Measurements from ENCODE around the gene ADAMTS14. TPM values are rescaled to one million over a fixed set of nuclear protein-coding genes. Genes with fewer than 3 reads are reported as not detected.

Gene ADAMTS14
- polyA plus RNA-seq, 1 donor (not counting 4 experiments of a cell fraction or from before 2014, with no cell fraction given), result 0.09 TPM

DNA sequence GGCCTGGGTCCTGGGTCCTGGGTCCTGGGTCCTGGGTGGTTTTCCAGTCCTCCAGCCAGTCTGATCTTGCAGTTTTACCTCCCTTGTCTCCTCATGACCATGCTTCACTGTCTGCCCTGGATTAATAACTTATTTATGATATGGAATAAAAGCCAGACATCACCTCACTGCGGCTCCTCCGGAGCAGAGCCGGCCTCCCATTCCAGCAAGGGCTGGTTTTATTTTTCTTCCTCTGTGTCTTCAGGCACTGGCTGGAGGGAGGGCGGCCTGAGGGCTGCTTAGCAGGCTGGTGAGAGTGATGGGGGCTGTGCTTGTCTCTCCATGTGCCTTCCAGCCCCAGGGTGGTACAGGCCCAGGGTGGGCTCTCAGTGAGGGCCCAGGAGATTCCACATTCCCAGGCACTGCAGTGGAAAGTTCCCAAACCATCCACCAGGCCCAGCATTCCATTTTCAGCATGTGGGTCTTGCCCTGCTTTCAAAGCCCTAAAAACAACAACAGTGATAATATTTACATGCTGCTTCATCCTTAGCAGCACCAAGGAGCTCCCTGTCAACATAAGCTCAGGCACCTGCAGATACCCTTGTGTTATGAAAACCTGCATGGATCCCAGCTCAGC is 12.6 kb downstream of the ADAMTS14 start:
- H4K20me1 ChIP-seq (ENCODE audit: control insufficient read depth, extremely low read depth, insufficient read depth, low read length), result no peaks in the 10 kb centered on the region
- no peak overlapping the region for H3K4me3 ChIP-seq (ENCODE audit: control insufficient read depth in 2 of 3, extremely low read depth in 1 of 3, insufficient read depth in 2 of 3, low read depth in 1 of 3, low read length in 3 of 3)
- no peaks in the 10 kb centered on the region for H3K36me3 ChIP-seq (ENCODE audit: control insufficient read depth in 2 of 2, extremely low read depth in 1 of 2, insufficient read depth in 2 of 2, low read length in 2 of 2)
- peaks cover 4% of the 10 kb centered on the region for H3K4me1 ChIP-seq (ENCODE audit: control insufficient read depth, extremely low read depth, insufficient read depth, low read length)
- TF ChIP-seq, protein P1, sequence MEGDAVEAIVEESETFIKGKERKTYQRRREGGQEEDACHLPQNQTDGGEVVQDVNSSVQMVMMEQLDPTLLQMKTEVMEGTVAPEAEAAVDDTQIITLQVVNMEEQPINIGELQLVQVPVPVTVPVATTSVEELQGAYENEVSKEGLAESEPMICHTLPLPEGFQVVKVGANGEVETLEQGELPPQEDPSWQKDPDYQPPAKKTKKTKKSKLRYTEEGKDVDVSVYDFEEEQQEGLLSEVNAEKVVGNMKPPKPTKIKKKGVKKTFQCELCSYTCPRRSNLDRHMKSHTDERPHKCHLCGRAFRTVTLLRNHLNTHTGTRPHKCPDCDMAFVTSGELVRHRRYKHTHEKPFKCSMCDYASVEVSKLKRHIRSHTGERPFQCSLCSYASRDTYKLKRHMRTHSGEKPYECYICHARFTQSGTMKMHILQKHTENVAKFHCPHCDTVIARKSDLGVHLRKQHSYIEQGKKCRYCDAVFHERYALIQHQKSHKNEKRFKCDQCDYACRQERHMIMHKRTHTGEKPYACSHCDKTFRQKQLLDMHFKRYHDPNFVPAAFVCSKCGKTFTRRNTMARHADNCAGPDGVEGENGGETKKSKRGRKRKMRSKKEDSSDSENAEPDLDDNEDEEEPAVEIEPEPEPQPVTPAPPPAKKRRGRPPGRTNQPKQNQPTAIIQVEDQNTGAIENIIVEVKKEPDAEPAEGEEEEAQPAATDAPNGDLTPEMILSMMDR (optimal IDR thresholded peaks at IDR 0.05 in 1 of 3, IDR thresholded peaks at IDR 0.05 in 1 of 3, conservative IDR thresholded peaks at IDR 0.05 in 1 of 3; ENCODE audit: extremely low read depth in 1 of 3, insufficient read depth in 2 of 3, low read length in 3 of 3), result no peak
- TF ChIP-seq EZH2 (IDR thresholded peaks at IDR 0.05; ENCODE audit: low read length), result no peak
- H3K79me2 ChIP-seq (ENCODE audit: control insufficient read depth, insufficient read depth, low read length), result no peaks in the 10 kb centered on the region
- no peak overlapping the region for H3K9ac ChIP-seq (ENCODE audit: control insufficient read depth, extremely low read depth, insufficient read depth, low read length)
- H3K27ac ChIP-seq (ENCODE audit: control insufficient read depth, insufficient read depth, low read length), result no peak overlapping the region
- DNase-seq (ENCODE audit: low read depth, low spot score) (no peak), FAIRE-seq (no peak)
- peaks cover 22% of the 10 kb centered on the region for H3K27me3 ChIP-seq (ENCODE audit: control insufficient read depth, extremely low read depth, insufficient read depth, low read length)
- dilution Hi-C loops (cut with MboI; ENCODE audit: extremely low pct_ligation_motif_present, low sequenced_read_pairs), result no loop called here
- H2AFZ ChIP-seq (ENCODE audit: control insufficient read depth, low read length), result no peak overlapping the region
- H3K4me2 ChIP-seq (ENCODE audit: control insufficient read depth, extremely low read depth, insufficient read depth, low read depth, low read length), result no peak overlapping the region
- no peaks in the 10 kb centered on the region for H3K9me1 ChIP-seq (ENCODE audit: control insufficient read depth, extremely low read depth, insufficient read depth, low read length)
- no peaks in the 10 kb centered on the region for H3K9me3 ChIP-seq (ENCODE audit: control insufficient read depth, low read depth, low read length)

GRCh38 chr10:70685455-70685911 is 13.2 kb downstream of the ADAMTS14 start:
- Histone ChIP-seq H3K79me2 (ENCODE audit: control insufficient read depth, insufficient read depth, low read length) (no peaks in the 10 kb centered on the region), H3K36me3 (ENCODE audit: control insufficient read depth in 2 of 2, extremely low read depth in 1 of 2, insufficient read depth in 2 of 2, low read length in 2 of 2) (no peaks in the 10 kb centered on the region), H3K9ac (ENCODE audit: control insufficient read depth, extremely low read depth, insufficient read depth, low read length) (no peak overlapping the region), H3K9me1 (ENCODE audit: control insufficient read depth, extremely low read depth, insufficient read depth, low read length) (no peaks in the 10 kb centered on the region), H3K4me2 (ENCODE audit: control insufficient read depth, extremely low read depth, insufficient read depth, low read depth, low read length) (no peak overlapping the region), H3K27me3 (ENCODE audit: control insufficient read depth, extremely low read depth, insufficient read depth, low read length) (peaks cover 22% of the 10 kb centered on the region), H3K9me3 (ENCODE audit: control insufficient read depth, low read depth, low read length) (no peaks in the 10 kb centered on the region), H4K20me1 (ENCODE audit: control insufficient read depth, extremely low read depth, insufficient read depth, low read length) (no peaks in the 10 kb centered on the region), H3K4me3 (ENCODE audit: control insufficient read depth in 2 of 3, extremely low read depth in 1 of 3, insufficient read depth in 2 of 3, low read depth in 1 of 3, low read length in 3 of 3) (no peak overlapping the region), H2AFZ (ENCODE audit: control insufficient read depth, low read length) (no peak overlapping the region), H3K27ac (ENCODE audit: control insufficient read depth, insufficient read depth, low read length) (no peak overlapping the region), H3K4me1 (ENCODE audit: control insufficient read depth, extremely low read depth, insufficient read depth, low read length) (peaks cover 4% of the 10 kb centered on the region)
- TF ChIP-seq, protein P1 (optimal IDR thresholded peaks at IDR 0.05 in 1 of 3, IDR thresholded peaks at IDR 0.05 in 1 of 3, conservative IDR thresholded peaks at IDR 0.05 in 1 of 3; ENCODE audit: extremely low read depth in 1 of 3, insufficient read depth in 2 of 3, low read length in 3 of 3), result no peak
- no peak for TF ChIP-seq EZH2 (IDR thresholded peaks at IDR 0.05; ENCODE audit: low read length)
- FAIRE-seq, result no peak
- dilution Hi-C loops (cut with MboI; ENCODE audit: extremely low pct_ligation_motif_present, low sequenced_read_pairs), result no loop called here
- no peak for DNase-seq (ENCODE audit: low read depth, low spot score)
